ENCODE data around the gene BDH1.

- TF ChIP-seq CTCF (optimal IDR thresholded peaks at IDR 0.05 in 1 of 3, IDR thresholded peaks at IDR 0.05 in 1 of 3, conservative IDR thresholded peaks at IDR 0.05 in 1 of 3; ENCODE audit: extremely low read depth in 1 of 3, insufficient read depth in 2 of 3, low read length in 3 of 3) (no peak), EZH2 (IDR thresholded peaks at IDR 0.05; ENCODE audit: low read length) (no peak)
These were observed 21.1 kb upstream of the BDH1 start for GRCh38 chr3:197576838-197577237.
